OCI-LY1 (cell line): ENCODE results near the gene CACNA1B.

Source experiments
- CTCF ChIP-seq: fragments of 200-600 bp; sonication (generic), shearing (Covaris generic); IDR thresholded peaks from 2 replicates; pipeline ENCODE4 v1.5.1; 2017; ENCODE audit warnings: mild to moderate bottlenecking, antibody characterized with exemption, low read length, moderate library complexity, mixed read lengths
- EZH2 ChIP-seq: fragments of 200-600 bp; sonication (generic), shearing (Covaris generic); IDR thresholded peaks from 2 replicates; pipeline ENCODE4 v1.8.0; 2017; ENCODE audit warnings: borderline replicate concordance, mixed run types, mild to moderate bottlenecking, antibody characterized with exemption, low read length, moderate library complexity, mixed read lengths

DNA sequence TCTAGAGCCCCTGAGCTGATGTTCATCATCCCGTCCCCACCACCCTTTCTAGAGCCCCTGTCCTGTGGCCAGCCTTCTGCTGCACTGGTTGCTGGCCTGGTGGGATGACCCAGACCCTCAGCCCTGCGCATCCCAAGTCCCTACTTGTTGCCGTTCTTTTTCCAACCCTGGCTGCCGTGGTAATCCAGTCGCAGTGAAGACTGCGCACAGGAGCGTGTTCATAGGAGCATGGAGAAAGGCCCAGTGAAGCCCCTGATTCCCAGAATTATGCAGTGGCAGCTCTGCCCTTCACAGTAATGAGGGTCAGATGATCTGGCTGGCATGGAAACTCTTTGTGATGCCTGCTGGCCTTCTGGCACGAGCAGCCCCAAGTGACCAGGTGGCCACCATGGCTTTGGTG lies 183.3 kb downstream of the CACNA1B start:
- TF ChIP-seq CTCF (no peak), EZH2 (no peak)
